ENCODE results near the gene LRP5. TPM values are rescaled to one million over a fixed set of nuclear protein-coding genes. Genes with fewer than 3 reads are reported as not detected.

LRP5 gene
- total and polyA plus RNA-seq, 9 of the 15 experiments (the other 6 are each of a cell fraction or from before 2014, with no cell fraction given), result 0.48 to 44.2 (median 13.5) TPM

- TF ChIP-seq FOXA3 (CRISPR knock-in tag; conservative IDR thresholded peaks at IDR 0.05 in 1 of 2, IDR thresholded peaks at IDR 0.05 in 1 of 2) (no peak), BDP1 (IDR thresholded peaks at IDR 0.05; ENCODE audit: insufficient read depth, insufficient read length) (no peak), NFATC3 (IDR thresholded peaks at IDR 0.05) (no peak)
- TF ChIP-seq, protein P1, sequence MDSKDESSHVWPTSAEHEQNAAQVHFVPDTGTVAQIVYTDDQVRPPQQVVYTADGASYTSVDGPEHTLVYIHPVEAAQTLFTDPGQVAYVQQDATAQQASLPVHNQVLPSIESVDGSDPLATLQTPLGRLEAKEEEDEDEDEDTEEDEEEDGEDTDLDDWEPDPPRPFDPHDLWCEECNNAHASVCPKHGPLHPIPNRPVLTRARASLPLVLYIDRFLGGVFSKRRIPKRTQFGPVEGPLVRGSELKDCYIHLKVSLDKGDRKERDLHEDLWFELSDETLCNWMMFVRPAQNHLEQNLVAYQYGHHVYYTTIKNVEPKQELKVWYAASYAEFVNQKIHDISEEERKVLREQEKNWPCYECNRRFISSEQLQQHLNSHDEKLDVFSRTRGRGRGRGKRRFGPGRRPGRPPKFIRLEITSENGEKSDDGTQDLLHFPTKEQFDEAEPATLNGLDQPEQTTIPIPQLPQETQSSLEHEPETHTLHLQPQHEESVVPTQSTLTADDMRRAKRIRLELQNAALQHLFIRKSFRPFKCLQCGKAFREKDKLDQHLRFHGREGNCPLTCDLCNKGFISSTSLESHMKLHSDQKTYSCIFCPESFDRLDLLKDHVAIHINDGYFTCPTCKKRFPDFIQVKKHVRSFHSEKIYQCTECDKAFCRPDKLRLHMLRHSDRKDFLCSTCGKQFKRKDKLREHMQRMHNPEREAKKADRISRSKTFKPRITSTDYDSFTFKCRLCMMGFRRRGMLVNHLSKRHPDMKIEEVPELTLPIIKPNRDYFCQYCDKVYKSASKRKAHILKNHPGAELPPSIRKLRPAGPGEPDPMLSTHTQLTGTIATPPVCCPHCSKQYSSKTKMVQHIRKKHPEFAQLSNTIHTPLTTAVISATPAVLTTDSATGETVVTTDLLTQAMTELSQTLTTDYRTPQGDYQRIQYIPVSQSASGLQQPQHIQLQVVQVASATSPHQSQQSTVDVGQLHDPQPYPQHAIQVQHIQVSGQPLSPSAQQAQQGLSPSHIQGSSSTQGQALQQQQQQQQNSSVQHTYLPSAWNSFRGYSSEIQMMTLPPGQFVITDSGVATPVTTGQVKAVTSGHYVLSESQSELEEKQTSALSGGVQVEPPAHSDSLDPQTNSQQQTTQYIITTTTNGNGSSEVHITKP (IDR thresholded peaks at IDR 0.05; ENCODE audit: partially characterized antibody), result no peak
These were observed 62.1 kb downstream of the LRP5 start (continued) for GRCh38 chr11:68374531-68374930.

DNA sequence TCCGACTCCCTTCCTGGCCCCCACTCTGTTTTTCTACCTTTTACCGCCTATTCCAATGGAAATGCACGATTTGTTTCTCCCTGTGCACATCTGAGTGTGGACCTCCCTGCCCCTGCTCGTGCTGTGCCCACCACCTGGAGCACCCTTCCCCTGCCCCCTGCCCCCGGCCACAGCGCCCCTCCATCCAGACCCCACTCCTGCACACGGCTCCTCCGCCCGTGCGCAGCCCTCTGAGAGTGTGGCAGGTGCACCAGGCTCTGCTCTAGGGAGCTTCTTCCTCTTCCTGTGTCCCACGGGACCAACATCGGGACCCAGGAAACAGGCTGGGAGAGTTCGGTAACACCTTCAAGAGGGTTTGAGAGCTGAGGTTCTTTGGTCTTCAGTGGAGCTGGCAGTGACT lies 62.9 kb downstream of the LRP5 start:
- DNase-seq (ENCODE audit: extremely low read depth in 1 of 4, low spot score in 3 of 4), result no peak
- H4K20me1 ChIP-seq (replicated peaks; ENCODE audit: control insufficient read depth, insufficient read depth, low read length), result no peaks in the 10 kb centered on the region
- TF ChIP-seq, protein P2, sequence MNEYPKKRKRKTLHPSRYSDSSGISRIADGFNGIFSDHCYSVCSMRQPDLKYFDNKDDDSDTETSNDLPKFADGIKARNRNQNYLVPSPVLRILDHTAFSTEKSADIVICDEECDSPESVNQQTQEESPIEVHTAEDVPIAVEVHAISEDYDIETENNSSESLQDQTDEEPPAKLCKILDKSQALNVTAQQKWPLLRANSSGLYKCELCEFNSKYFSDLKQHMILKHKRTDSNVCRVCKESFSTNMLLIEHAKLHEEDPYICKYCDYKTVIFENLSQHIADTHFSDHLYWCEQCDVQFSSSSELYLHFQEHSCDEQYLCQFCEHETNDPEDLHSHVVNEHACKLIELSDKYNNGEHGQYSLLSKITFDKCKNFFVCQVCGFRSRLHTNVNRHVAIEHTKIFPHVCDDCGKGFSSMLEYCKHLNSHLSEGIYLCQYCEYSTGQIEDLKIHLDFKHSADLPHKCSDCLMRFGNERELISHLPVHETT (CRISPR knock-in tag; conservative IDR thresholded peaks at IDR 0.05 in 1 of 2, IDR thresholded peaks at IDR 0.05 in 1 of 2), result no peak
- TF ChIP-seq ZNF311 (CRISPR knock-in tag; IDR thresholded peaks at IDR 0.05) (no peak), NR2C2 (CRISPR knock-in tag; IDR thresholded peaks at IDR 0.05) (no peak), NR2C2 (tag; IDR thresholded peaks at IDR 0.05) (no peak), NFIX (CRISPR knock-in tag; IDR thresholded peaks at IDR 0.05; ENCODE audit: low read depth) (no peak), SP1 (CRISPR knock-in tag; IDR thresholded peaks at IDR 0.05) (no peak)

More for the DNA sequence above, 62.9 kb downstream of the LRP5 start:
- Histone ChIP-seq H3K9ac (ENCODE audit: insufficient read depth in 1 of 2, low read depth in 2 of 2, low read length in 2 of 2) (no peak overlapping the region), H2AFZ (ENCODE audit: low read depth, low read length) (no peak overlapping the region), H3K9me3 (replicated peaks; ENCODE audit: control insufficient read depth, insufficient read depth, low read depth, low read length) (no peaks in the 10 kb centered on the region), H3K4me1 (replicated peaks in 1 of 2; ENCODE audit: control insufficient read depth in 2 of 2, insufficient read depth in 2 of 2, low read length in 2 of 2) (peaks cover 0 to 44% of the 10 kb centered on the region in 2 experiments; a peak in 2 of 5 replicates), H3K9me1 (ENCODE audit: control insufficient read depth, insufficient read depth, low read length) (no peaks in the 10 kb centered on the region), H3K4me2 (ENCODE audit: insufficient read depth, low read length) (no peak overlapping the region), H3K27me3 (ENCODE audit: control insufficient read depth in 2 of 2, insufficient read depth in 2 of 2, low read length in 2 of 2) (no peaks in the 10 kb centered on the region), H3K4me3 (no peak overlapping the region), H3K36me3 (ENCODE audit: control insufficient read depth, insufficient read depth, low read length) (peaks cover 16% of the 10 kb centered on the region; the same call in 1 of the 3 replicates), H3K79me2 (ENCODE audit: control insufficient read depth, insufficient read depth, low read length) (no peaks in the 10 kb centered on the region), H3K27ac (ENCODE audit: extremely low read depth, low read depth, low read length) (no peak overlapping the region)
- CTCF ChIA-PET (ENCODE audit: low intra/inter-chr PET ratio), result interaction anchor here (0.6 kb wide), 1 partner anchor 9 kb away, joined by 4 read pairs; no protein-coding TSS in a partner anchor
- no TSS peak for BruUV-seq (replicated peaks)
- in situ Hi-C loops (cut with MboI), result no loop called here
- WGBS (ENCODE audit: insufficient coverage, low coverage, missing lambda C conversion rate), result 93% methylated on average over 6 of the region's 13 CpGs
- FAIRE-seq (no peak), ATAC-seq (no peak)
- POLR2A ChIA-PET, result interaction anchor here (0.6 to 1.8 kb wide), 4 partner anchors 11 to 304 kb away, joined by 3 to 6 read pairs (median 3); no protein-coding TSS in a partner anchor
- intact Hi-C loops (cut with micrococcal nuclease), result no loop called here

Measured in K562 (cell line).